A673 (cell line): ENCODE data around the gene DHX57. TPM values are rescaled to one million over a fixed set of nuclear protein-coding genes. Genes with fewer than 3 reads are reported as not detected.

Experiments used
- BruUV-seq: library from RNA; stranded (reverse); fragments of 400-500 nt; replicated peaks from 2 replicates; lab custom pipeline; 2021; lab: Mats Ljungman, UMichigan
- CTCF ChIA-PET: fragments of 300-600 bp; sonication (Branson Sonifier 250); formaldehyde crosslinking; loops from one replicate; lab custom pipeline; 2022; ENCODE audit warnings: antibody characterized with exemption; lab: Charles Lee
- POLR2A ChIA-PET: fragments of 300-600 bp; sonication (Branson Sonifier 250); formaldehyde crosslinking; loops from one replicate; lab custom pipeline; 2022; ENCODE audit warnings: antibody characterized with exemption; ENCODE audit not compliant: low non-redundant PET; lab: Charles Lee
- DNase-seq: peaks from one replicate; pipeline ENCODE4 v3.0.0-alpha.2; 2015; ENCODE audit warnings: low spot score
- H3K27ac ChIP-seq: fragments of 200-600 bp; sonication (generic); 2 replicates; pipeline ENCODE4 v1.5.1; 2016; ENCODE audit warnings: mixed run types, low read depth, mild to moderate bottlenecking, mixed read lengths, antibody characterized with exemption, low read length; ENCODE audit not compliant: poor library complexity, severe bottlenecking
- H3K27me3 ChIP-seq: fragments of 200-600 bp; sonication (generic); replicated peaks from 2 replicates; pipeline ENCODE4 v1.6.1; 2017; ENCODE audit warnings: mixed run types, low read depth, mild to moderate bottlenecking, mixed read lengths, antibody characterized with exemption, low read length; ENCODE audit not compliant: insufficient read depth, poor library complexity
- H3K36me3 ChIP-seq: fragments of 200-600 bp; sonication (generic); 2 replicates; pipeline ENCODE4 v1.6.1; 2016; ENCODE audit warnings: mixed run types, mild to moderate bottlenecking, mixed read lengths, antibody characterized with exemption, low read length; ENCODE audit not compliant: insufficient read depth, poor library complexity, severe bottlenecking
- H3K4me1 ChIP-seq: fragments of 200-600 bp; sonication (generic); 2 replicates; pipeline ENCODE4 v1.6.1; 2017; ENCODE audit warnings: mixed run types, mild to moderate bottlenecking, mixed read lengths, antibody characterized with exemption, low read length; ENCODE audit not compliant: insufficient read depth, poor library complexity, severe bottlenecking
- H3K4me3 ChIP-seq: fragments of 200-600 bp; sonication (generic); 2 replicates; pipeline ENCODE4 v1.5.1; 2016; ENCODE audit warnings: low read depth, mixed run types, mild to moderate bottlenecking, mixed read lengths, low read length; ENCODE audit not compliant: poor library complexity, severe bottlenecking
- H3K9me3 ChIP-seq: fragments of 200-600 bp; sonication (generic); 2 replicates; pipeline ENCODE4 v1.6.1; 2016; ENCODE audit warnings: mixed run types, low read depth, mild to moderate bottlenecking, mixed read lengths, antibody characterized with exemption, low read length; ENCODE audit not compliant: poor library complexity, severe bottlenecking
- CTCF ChIP-seq: fragments of 300-800, 200-600 bp; sonication (generic); conservative IDR thresholded peaks from 2 replicates; pipeline ENCODE4 v1.5.1; 2017; ENCODE audit warnings: low read depth, mild to moderate bottlenecking, antibody characterized with exemption, low read length, moderate library complexity, mixed read lengths
- EZH2 ChIP-seq: fragments of 200-600 bp; sonication (generic); IDR thresholded peaks from 2 replicates; pipeline ENCODE4 v1.6.1; 2017; ENCODE audit warnings: borderline replicate concordance, low read depth, mild to moderate bottlenecking, mixed read lengths, antibody characterized with exemption, low read length; ENCODE audit not compliant: poor library complexity, severe bottlenecking
- intact Hi-C: fragments of 100-400 bp; cut with micrococcal nuclease; formaldehyde crosslinking; loops from one replicate; pipeline ENCODE4 v1.10.0; 2022; ENCODE audit not compliant: unreplicated experiment
- total RNA-seq: library from RNA; stranded (reverse); gene quantifications from 2 replicates; pipeline ENCODE4 v1.2.3, GENCODE V29; 2021

The DHX57 gene
- total RNA-seq, 1 experiment from 2014 or later: 30.6 TPM

DNA sequence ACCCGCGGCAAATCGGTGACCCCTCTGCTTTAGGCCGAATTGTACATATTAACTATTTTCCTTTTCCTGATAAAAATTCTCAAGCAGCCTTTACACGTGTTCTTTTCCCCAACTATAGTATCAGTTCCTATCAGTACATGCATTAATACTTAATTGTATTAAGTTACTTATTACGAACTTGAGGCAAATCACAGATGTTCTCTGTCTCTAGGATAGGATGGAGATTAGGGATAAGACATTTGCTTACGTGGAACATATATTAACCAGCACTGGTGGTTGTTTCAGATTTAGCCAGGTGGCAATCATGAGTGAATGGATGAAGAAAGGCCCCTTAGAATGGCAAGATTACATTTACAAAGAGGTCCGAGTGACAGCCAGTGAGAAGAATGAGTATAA lies 97.0 kb downstream of the DHX57 start:
- H3K4me1 ChIP-seq: peaks cover 5% of the 10 kb centered on the region
- peaks cover 9% of the 10 kb centered on the region for H3K36me3 ChIP-seq
- BruUV-seq: no TSS peak
- no peak for DNase-seq
- TF ChIP-seq EZH2 (no peak), CTCF (no peak)
- no peaks in the 10 kb centered on the region for H3K9me3 ChIP-seq
- peak overlapping the region; percentile 65 for H3K4me3 ChIP-seq
- intact Hi-C loops: no loop called here
- POLR2A ChIA-PET: interaction anchor here (0.6 kb wide), 1 partner anchor 28 kb away, joined by 5 read pairs; no protein-coding TSS in a partner anchor
- CTCF ChIA-PET: no interaction called here
- peak overlapping the region; percentile 66 for H3K27ac ChIP-seq
- H3K27me3 ChIP-seq: no peaks in the 10 kb centered on the region

- Histone ChIP-seq H3K27me3 (no peaks in the 10 kb centered on the region), H3K27ac (peak overlapping the region; percentile 23), H3K36me3 (peaks cover 6% of the 10 kb centered on the region), H3K4me3 (no peak overlapping the region), H3K4me1 (peaks cover 17% of the 10 kb centered on the region), H3K9me3 (no peaks in the 10 kb centered on the region)
- BruUV-seq: no TSS peak
- intact Hi-C loops: no loop called here
- CTCF ChIA-PET: no interaction called here
- TF ChIP-seq EZH2 (no peak), CTCF (no peak)
- POLR2A ChIA-PET: no interaction called here
- DNase-seq: no peak
Observed at GRCh38 chr2:38776531-38776930, 99.2 kb downstream of the DHX57 start.

DNA sequence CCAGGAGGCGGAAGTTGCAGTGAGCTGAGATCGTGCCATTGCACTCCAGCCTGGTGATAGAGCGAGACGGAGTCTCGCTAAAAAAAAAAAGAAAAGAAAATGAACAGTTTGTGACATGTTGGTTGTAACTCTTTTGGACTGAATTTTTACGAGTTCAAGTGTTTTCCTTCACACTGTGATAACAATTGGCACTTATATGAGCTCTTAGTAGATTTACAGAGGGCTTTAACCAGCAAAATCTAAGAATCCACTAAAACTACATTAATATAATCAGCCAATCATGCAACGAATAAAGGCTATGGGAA lies 99.9 kb downstream of the DHX57 start:
- POLR2A ChIA-PET: interaction anchor here (0.7 kb wide), 1 partner anchor 24 kb away, joined by 8 read pairs; the partner anchor contains the start of gene SRSF7
- TF ChIP-seq CTCF (no peak), EZH2 (no peak)
- Histone ChIP-seq H3K4me3 (no peak overlapping the region), H3K36me3 (no peaks in the 10 kb centered on the region), H3K4me1 (peaks cover 18% of the 10 kb centered on the region), H3K27me3 (no peaks in the 10 kb centered on the region), H3K27ac (peak overlapping the region; percentile 23), H3K9me3 (no peaks in the 10 kb centered on the region)
- intact Hi-C loops: no loop called here
- no peak for DNase-seq
- BruUV-seq: no TSS peak
- CTCF ChIA-PET: no interaction called here
